ENCODE data around the gene MRGPRF.

- TF ChIP-seq TAF1 (IDR thresholded peaks at IDR 0.05; ENCODE audit: borderline replicate concordance, low read depth, low read length) (no peak), ELF1 (IDR thresholded peaks at IDR 0.05) (no peak), REST (IDR thresholded peaks at IDR 0.05; ENCODE audit: low read depth, low read length) (no peak), SMC3 (IDR thresholded peaks at IDR 0.05; ENCODE audit: low read depth, low read length) (no peak), RFX5 (IDR thresholded peaks at IDR 0.05; ENCODE audit: low read length) (no peak), MXI1 (IDR thresholded peaks at IDR 0.05; ENCODE audit: low read depth, low read length) (no peak), CHD2 (IDR thresholded peaks at IDR 0.05; ENCODE audit: low read length, partially characterized antibody) (no peak), POLR2AphosphoS5 (IDR thresholded peaks at IDR 0.05; ENCODE audit: low read depth, low read length) (no peak), GATA2 (CRISPR knock-in tag; IDR thresholded peaks at IDR 0.05) (no peak), EP300 (IDR thresholded peaks at IDR 0.05; ENCODE audit: borderline replicate concordance in 1 of 2, low read depth in 1 of 2, low read length in 1 of 2) (no peak), RAD21 (IDR thresholded peaks at IDR 0.05; ENCODE audit: low read length) (no peak), RCOR1 (IDR thresholded peaks at IDR 0.05; ENCODE audit: low read length) (no peak)
- TF ChIP-seq, protein P1, sequence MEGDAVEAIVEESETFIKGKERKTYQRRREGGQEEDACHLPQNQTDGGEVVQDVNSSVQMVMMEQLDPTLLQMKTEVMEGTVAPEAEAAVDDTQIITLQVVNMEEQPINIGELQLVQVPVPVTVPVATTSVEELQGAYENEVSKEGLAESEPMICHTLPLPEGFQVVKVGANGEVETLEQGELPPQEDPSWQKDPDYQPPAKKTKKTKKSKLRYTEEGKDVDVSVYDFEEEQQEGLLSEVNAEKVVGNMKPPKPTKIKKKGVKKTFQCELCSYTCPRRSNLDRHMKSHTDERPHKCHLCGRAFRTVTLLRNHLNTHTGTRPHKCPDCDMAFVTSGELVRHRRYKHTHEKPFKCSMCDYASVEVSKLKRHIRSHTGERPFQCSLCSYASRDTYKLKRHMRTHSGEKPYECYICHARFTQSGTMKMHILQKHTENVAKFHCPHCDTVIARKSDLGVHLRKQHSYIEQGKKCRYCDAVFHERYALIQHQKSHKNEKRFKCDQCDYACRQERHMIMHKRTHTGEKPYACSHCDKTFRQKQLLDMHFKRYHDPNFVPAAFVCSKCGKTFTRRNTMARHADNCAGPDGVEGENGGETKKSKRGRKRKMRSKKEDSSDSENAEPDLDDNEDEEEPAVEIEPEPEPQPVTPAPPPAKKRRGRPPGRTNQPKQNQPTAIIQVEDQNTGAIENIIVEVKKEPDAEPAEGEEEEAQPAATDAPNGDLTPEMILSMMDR (IDR thresholded peaks at IDR 0.05), result no peak
- TF ChIP-seq, protein P2, sequence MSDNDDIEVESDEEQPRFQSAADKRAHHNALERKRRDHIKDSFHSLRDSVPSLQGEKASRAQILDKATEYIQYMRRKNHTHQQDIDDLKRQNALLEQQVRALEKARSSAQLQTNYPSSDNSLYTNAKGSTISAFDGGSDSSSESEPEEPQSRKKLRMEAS (IDR thresholded peaks at IDR 0.05; ENCODE audit: low read depth), result no peak
Measured at GRCh38 chr11:69040051-69040450, 27.0 kb upstream of the MRGPRF start.

Data from SK-N-SH (cell line).